HG03025 (cell line): ENCODE results near the gene MOB1B.
"Not testable (repeated sequence)": the region's sequence is repeated elsewhere in the genome, so short reads cannot be mapped to it uniquely, and the experiment has no call there.

Source experiments
- ATAC-seq: cut with Tn5 transposase; IDR thresholded peaks from one replicate; pipeline ENCODE4 v1.9.1; 2021; ENCODE audit warnings: mild to moderate bottlenecking, moderate library complexity; ENCODE audit not compliant: unreplicated experiment, low FRiP score

The MOB1B gene

GRCh38 chr4:71004281-71004851 is 102.2 kb downstream of the MOB1B start:
- ATAC-seq = no peak

GRCh38 chr4:71005025-71005424 is 102.9 kb downstream of the MOB1B start:
- ATAC-seq = not testable (repeated sequence)

GRCh38 chr4:71006203-71006907 is 104.2 kb downstream of the MOB1B start:
- ATAC-seq = peak; percentile 86

GRCh38 chr4:71008196-71008595 is 106.0 kb downstream of the MOB1B start:
- no peak for ATAC-seq

GRCh38 chr4:71009086-71009485 is 106.9 kb downstream of the MOB1B start:
- ATAC-seq = no peak

GRCh38 chr4:71009890-71010588 is 107.9 kb downstream of the MOB1B start:
- ATAC-seq = no peak

GRCh38 chr4:71011451-71011850 is 109.3 kb downstream of the MOB1B start:
- ATAC-seq = no peak

GRCh38 chr4:71017391-71017790 is 115.2 kb downstream of the MOB1B start:
- ATAC-seq = not testable (repeated sequence)

GRCh38 chr4:71020611-71021010 is 118.4 kb downstream of the MOB1B start:
- ATAC-seq = no peak

GRCh38 chr4:71025654-71026053 is 123.5 kb downstream of the MOB1B start:
- ATAC-seq = no peak

- no peak for ATAC-seq
Observed at GRCh38 chr4:71026086-71026485, 123.9 kb downstream of the MOB1B start.

GRCh38 chr4:71027611-71028010 is 125.4 kb downstream of the MOB1B start:
- no peak for ATAC-seq

- no peak for ATAC-seq
Observed at GRCh38 chr4:71029504-71029903, 127.3 kb downstream of the MOB1B start.

GRCh38 chr4:71032106-71032505 is 129.9 kb downstream of the MOB1B start:
- not testable (repeated sequence) for ATAC-seq
